Measurements from ENCODE around the gene NTM.

- TF ChIP-seq, protein P1, sequence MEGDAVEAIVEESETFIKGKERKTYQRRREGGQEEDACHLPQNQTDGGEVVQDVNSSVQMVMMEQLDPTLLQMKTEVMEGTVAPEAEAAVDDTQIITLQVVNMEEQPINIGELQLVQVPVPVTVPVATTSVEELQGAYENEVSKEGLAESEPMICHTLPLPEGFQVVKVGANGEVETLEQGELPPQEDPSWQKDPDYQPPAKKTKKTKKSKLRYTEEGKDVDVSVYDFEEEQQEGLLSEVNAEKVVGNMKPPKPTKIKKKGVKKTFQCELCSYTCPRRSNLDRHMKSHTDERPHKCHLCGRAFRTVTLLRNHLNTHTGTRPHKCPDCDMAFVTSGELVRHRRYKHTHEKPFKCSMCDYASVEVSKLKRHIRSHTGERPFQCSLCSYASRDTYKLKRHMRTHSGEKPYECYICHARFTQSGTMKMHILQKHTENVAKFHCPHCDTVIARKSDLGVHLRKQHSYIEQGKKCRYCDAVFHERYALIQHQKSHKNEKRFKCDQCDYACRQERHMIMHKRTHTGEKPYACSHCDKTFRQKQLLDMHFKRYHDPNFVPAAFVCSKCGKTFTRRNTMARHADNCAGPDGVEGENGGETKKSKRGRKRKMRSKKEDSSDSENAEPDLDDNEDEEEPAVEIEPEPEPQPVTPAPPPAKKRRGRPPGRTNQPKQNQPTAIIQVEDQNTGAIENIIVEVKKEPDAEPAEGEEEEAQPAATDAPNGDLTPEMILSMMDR (optimal IDR thresholded peaks at IDR 0.05 in 1 of 3, IDR thresholded peaks at IDR 0.05 in 1 of 3, conservative IDR thresholded peaks at IDR 0.05 in 1 of 3; ENCODE audit: extremely low read depth in 1 of 3, insufficient read depth in 2 of 3, low read length in 3 of 3): no peak
- no peak for TF ChIP-seq EZH2 (IDR thresholded peaks at IDR 0.05; ENCODE audit: low read length)
These were observed 996.9 kb downstream of the NTM start for GRCh38 chr11:132367293-132367692.
